CD14-positive monocyte (primary cell): ENCODE results near the gene SERPINA9. TPM values are rescaled to one million over a fixed set of nuclear protein-coding genes. Genes with fewer than 3 reads are reported as not detected.

Experiments used
- DNase-seq, 3 donors: peaks; one replicate each; pipeline ENCODE4 v3.0.0-alpha.2; 2011 to 2022
- H2AFZ ChIP-seq: 2 replicates; pipeline ENCODE4 v1.6.0; 2012; ENCODE audit warnings: mild to moderate bottlenecking, low read depth, low read length, inconsistent platforms; ENCODE audit not compliant: insufficient read depth, poor library complexity, severe bottlenecking
- H3K27ac ChIP-seq, 2 donors: 1 replicate in 1 of 2; 2 replicates in 1 of 2; pipeline ENCODE4 v1.5.1; 2012 to 2013; ENCODE audit warnings: low read length in 2 of 2, control low read depth in 1 of 2, inconsistent platforms in 1 of 2, low read depth in 1 of 2, mild to moderate bottlenecking in 1 of 2
- H3K27me3 ChIP-seq, 2 donors: one replicate each; pipeline versions ENCODE4 v1.6.0 to v1.6.1; 2011 to 2013; ENCODE audit warnings: low read length in 2 of 2; ENCODE audit not compliant: control insufficient read depth in 2 of 2, insufficient read depth in 2 of 2
- H3K36me3 ChIP-seq, 2 donors: replicated peaks in 1 of 2; 1 replicate in 1 of 2; 2 replicates in 1 of 2; pipeline versions ENCODE4 v1.5.1 to v1.6.1; 2012 to 2013; ENCODE audit warnings: low read length in 2 of 2, control low read depth in 1 of 2, inconsistent platforms in 1 of 2, mild to moderate bottlenecking in 1 of 2; ENCODE audit not compliant: insufficient read depth in 2 of 2, control insufficient read depth in 1 of 2
- H3K4me1 ChIP-seq, 2 donors: 1 replicate in 1 of 2; 2 replicates in 1 of 2; pipeline versions ENCODE4 v1.5.1 to v1.6.1; 2012 to 2013; ENCODE audit warnings: low read length in 2 of 2, control low read depth in 1 of 2, inconsistent platforms in 1 of 2, mild to moderate bottlenecking in 1 of 2, moderate library complexity in 1 of 2; ENCODE audit not compliant: insufficient read depth in 2 of 2, control insufficient read depth in 1 of 2
- H3K4me2 ChIP-seq: replicated peaks from 2 replicates; pipeline ENCODE3; 2012; ENCODE audit warnings: low read length, moderate library complexity, mild to moderate bottlenecking; ENCODE audit not compliant: poor library complexity, severe bottlenecking; ENCODE audit errors: extremely low read depth
- H3K4me3 ChIP-seq, 3 experiments: fragments of 200-600 bp in 1 of 3; sonication (generic) in 1 of 3; replicated peaks in 1 of 3; 1 replicate in 2 of 3; 2 replicates in 1 of 3; pipeline ENCODE4 v1.5.1; 2011 to 2013; ENCODE audit warnings: low read length in 3 of 3, mild to moderate bottlenecking in 3 of 3, control low read depth in 2 of 3, low read depth in 2 of 3, inconsistent platforms in 1 of 3, moderate library complexity in 1 of 3
- H3K79me2 ChIP-seq: 2 replicates; pipeline ENCODE4 v1.6.0; 2012; ENCODE audit warnings: mild to moderate bottlenecking, control low read depth, inconsistent platforms, low read length, moderate library complexity; ENCODE audit not compliant: insufficient read depth
- H3K9ac ChIP-seq: 2 replicates; pipeline ENCODE4 v1.6.0; 2017; ENCODE audit warnings: low read length, mild to moderate bottlenecking; ENCODE audit not compliant: insufficient read depth, poor library complexity, severe bottlenecking
- H3K9me3 ChIP-seq, 2 donors: replicated peaks in 1 of 2; 1 replicate in 1 of 2; 2 replicates in 1 of 2; pipeline versions ENCODE4 v1.5.1 to v1.6.1; 2012 to 2013; ENCODE audit warnings: low read length in 2 of 2, control low read depth in 1 of 2; ENCODE audit not compliant: control insufficient read depth in 1 of 2, insufficient read depth in 1 of 2
- H4K20me1 ChIP-seq: 2 replicates; pipeline ENCODE4 v1.6.0; 2012; ENCODE audit warnings: mild to moderate bottlenecking, low read length, control low read depth, moderate library complexity; ENCODE audit not compliant: insufficient read depth
- H3K27ac Mint-ChIP-seq, 7 donors: one replicate each; pipeline ENCODE4 v1.8.0; 2020; ENCODE audit warnings: mild to moderate bottlenecking in 7 of 7, mixed read lengths in 7 of 7, moderate library complexity in 6 of 7, inconsistent platforms in 2 of 7
- H3K27me3 Mint-ChIP-seq, 3 donors: one replicate each; pipeline ENCODE4 v1.8.0; 2021 to 2022; ENCODE audit warnings: low read depth in 3 of 3, mild to moderate bottlenecking in 3 of 3, mixed read lengths in 3 of 3, moderate library complexity in 3 of 3, inconsistent platforms in 1 of 3
- H3K36me3 Mint-ChIP-seq, 2 donors: one replicate each; pipeline ENCODE4 v1.8.0; 2020; ENCODE audit warnings: mixed read lengths in 2 of 2, inconsistent platforms in 1 of 2, mild to moderate bottlenecking in 1 of 2
- H3K4me1 Mint-ChIP-seq: one replicate; pipeline ENCODE4 v1.8.0; 2020; ENCODE audit warnings: mild to moderate bottlenecking, mixed read lengths
- H3K4me3 Mint-ChIP-seq, 2 donors: one replicate each; pipeline ENCODE4 v1.8.0; 2020; ENCODE audit warnings: mild to moderate bottlenecking in 2 of 2, mixed read lengths in 2 of 2, moderate library complexity in 1 of 2
- H3K9me3 Mint-ChIP-seq, 7 donors: one replicate each; pipeline ENCODE4 v1.8.0; 2020 to 2022; ENCODE audit warnings: mixed read lengths in 7 of 7, mild to moderate bottlenecking in 6 of 7, moderate library complexity in 6 of 7, inconsistent platforms in 2 of 7
- WGBS: methylation state at CpG from one replicate; pipeline ENCODE4 v1.1.5; 2013; ENCODE audit warnings: missing lambda C conversion rate; ENCODE audit not compliant: insufficient coverage; 5-methylcytosine and 5-hydroxymethylcytosine counted together
- intact Hi-C, 2 donors: fragments of 100-400 bp; cut with micrococcal nuclease; formaldehyde crosslinking; loops; one replicate each; pipeline versions ENCODE4 v1.15.0 to v1.15.1; 2023
- polyA plus RNA-seq, 3 donors: library from polyadenylated mRNA; depleted of rRNA in 1 of 3; unstranded in 2 of 3; stranded (reverse) in 1 of 3; fragments of 300-500 nt in 2 of 3; fragments of >200 nt in 1 of 3; fragmentation: Illumina TruSeq in 2 of 3; gene quantifications; 1 replicate in 2 of 3; 2 replicates in 1 of 3; pipeline ENCODE4 v1.2.3, GENCODE V29; 2012 to 2021
- TF ChIP-seq, protein P1 (sequence below): fragments of 200-600 bp; IDR thresholded peaks from one replicate; pipeline ENCODE4 v1.8.0; 2022; ENCODE audit warnings: antibody characterized with exemption, mild to moderate bottlenecking

The SERPINA9 gene
- polyA plus RNA-seq, 3 donors: not detected

DNA sequence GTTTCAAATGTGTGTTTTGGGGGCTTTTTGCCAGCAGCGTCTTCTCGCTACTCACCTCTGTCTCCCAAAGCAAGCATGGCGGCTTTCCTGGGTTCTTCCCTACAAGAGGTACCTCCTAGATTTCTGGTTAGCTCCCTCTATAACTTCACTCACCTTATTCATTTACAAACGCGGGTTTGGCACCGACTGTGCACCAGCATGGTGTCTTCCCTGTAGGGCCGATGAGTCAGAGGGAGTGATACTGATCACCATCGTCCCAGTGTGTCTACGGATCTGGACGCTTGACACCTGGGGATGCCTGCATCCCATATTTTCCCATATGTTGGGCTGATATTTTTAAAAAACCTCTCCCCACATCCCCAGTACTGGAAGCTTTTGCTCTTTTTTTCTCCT is 41.2 kb upstream of the SERPINA9 start:
- Histone ChIP-seq H3K27ac (no peak overlapping the region), H3K4me2 (no peak overlapping the region), H3K4me3 (no peak overlapping the region), H3K79me2 (no peaks in the 10 kb centered on the region), H4K20me1 (no peaks in the 10 kb centered on the region), H3K27me3 (no peaks in the 10 kb centered on the region), H3K9me3 (no peaks in the 10 kb centered on the region), H3K9ac (no peak overlapping the region), H2AFZ (no peak overlapping the region), H3K4me1 (no peaks in the 10 kb centered on the region), H3K36me3 (no peaks in the 10 kb centered on the region)
- WGBS: 82% methylated on average over 5 of the region's 10 CpGs
- H3K27me3 Mint-ChIP-seq: peaks cover 2 to 5% (median 2%) of the 10 kb centered on the region in 3 donors
- no peaks in the 10 kb centered on the region for H3K4me1 Mint-ChIP-seq
- no peaks in the 10 kb centered on the region for H3K36me3 Mint-ChIP-seq
- peaks cover 0 to 7% (median 4%) of the 10 kb centered on the region in 7 donors for H3K9me3 Mint-ChIP-seq
- no peak for DNase-seq
- H3K4me3 Mint-ChIP-seq: no peak overlapping the region
- H3K27ac Mint-ChIP-seq: no peak overlapping the region
- TF ChIP-seq, protein P1, sequence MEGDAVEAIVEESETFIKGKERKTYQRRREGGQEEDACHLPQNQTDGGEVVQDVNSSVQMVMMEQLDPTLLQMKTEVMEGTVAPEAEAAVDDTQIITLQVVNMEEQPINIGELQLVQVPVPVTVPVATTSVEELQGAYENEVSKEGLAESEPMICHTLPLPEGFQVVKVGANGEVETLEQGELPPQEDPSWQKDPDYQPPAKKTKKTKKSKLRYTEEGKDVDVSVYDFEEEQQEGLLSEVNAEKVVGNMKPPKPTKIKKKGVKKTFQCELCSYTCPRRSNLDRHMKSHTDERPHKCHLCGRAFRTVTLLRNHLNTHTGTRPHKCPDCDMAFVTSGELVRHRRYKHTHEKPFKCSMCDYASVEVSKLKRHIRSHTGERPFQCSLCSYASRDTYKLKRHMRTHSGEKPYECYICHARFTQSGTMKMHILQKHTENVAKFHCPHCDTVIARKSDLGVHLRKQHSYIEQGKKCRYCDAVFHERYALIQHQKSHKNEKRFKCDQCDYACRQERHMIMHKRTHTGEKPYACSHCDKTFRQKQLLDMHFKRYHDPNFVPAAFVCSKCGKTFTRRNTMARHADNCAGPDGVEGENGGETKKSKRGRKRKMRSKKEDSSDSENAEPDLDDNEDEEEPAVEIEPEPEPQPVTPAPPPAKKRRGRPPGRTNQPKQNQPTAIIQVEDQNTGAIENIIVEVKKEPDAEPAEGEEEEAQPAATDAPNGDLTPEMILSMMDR: no peak
- intact Hi-C loops: no loop called here

DNA sequence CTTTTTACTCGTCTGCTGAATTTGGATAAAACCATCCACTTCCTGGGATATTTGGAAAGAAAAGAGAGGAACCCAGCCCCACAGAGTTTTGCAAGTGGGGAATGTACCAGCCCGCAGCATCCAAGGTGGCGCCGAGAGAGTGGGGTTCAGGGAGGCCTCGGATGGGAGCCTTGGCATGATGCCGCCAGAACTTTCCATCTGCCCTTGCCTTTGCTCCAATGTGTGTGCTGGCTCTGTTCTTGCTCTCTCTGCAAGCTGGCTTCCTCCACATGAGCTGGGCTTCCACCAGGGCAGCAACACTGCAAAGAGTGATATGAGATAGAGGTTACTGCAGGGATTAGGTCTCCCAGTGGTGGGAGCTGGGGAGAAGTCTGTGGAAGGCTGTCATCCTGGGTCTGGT is 39.9 kb upstream of the SERPINA9 start:
- Mint-ChIP-seq H3K27ac (peak overlapping the region in 1 of 7 donors; percentile 76), H3K27me3 (peaks cover 3 to 4% (median 4%) of the 10 kb centered on the region in 3 donors), H3K4me1 (no peaks in the 10 kb centered on the region), H3K4me3 (no peak overlapping the region), H3K36me3 (no peaks in the 10 kb centered on the region), H3K9me3 (peaks cover 0 to 7% (median 4%) of the 10 kb centered on the region in 7 donors)
- TF ChIP-seq, protein P1: no peak
- Histone ChIP-seq H3K27me3 (no peaks in the 10 kb centered on the region), H2AFZ (no peak overlapping the region), H4K20me1 (no peaks in the 10 kb centered on the region), H3K36me3 (no peaks in the 10 kb centered on the region), H3K27ac (no peak overlapping the region), H3K79me2 (no peaks in the 10 kb centered on the region), H3K4me3 (no peak overlapping the region), H3K4me2 (no peak overlapping the region), H3K9me3 (no peaks in the 10 kb centered on the region), H3K4me1 (no peaks in the 10 kb centered on the region), H3K9ac (no peak overlapping the region)
- DNase-seq: no peak
- intact Hi-C loops: no loop called here
- WGBS: 91% methylated on average over 6 of the region's 6 CpGs
